Amygdala (tissue), 56 donors: Measurements from ENCODE around the gene USP54.
A peak's percentile ranks its signal among the peaks of the same experiment; 100 is the strongest.

ENCODE experiments used
- DNase-seq, 56 donors: peaks; one replicate each; lab custom pipeline; 2025; lab: John Stamatoyannopoulos, UW

USP54 gene

GRCh38 chr10:73480158-73480557 lies 111.0 kb downstream of the USP54 start:
- DNase-seq, result no peak

GRCh38 chr10:73478636-73479035 lies 112.5 kb downstream of the USP54 start:
- no peak for DNase-seq

- DNase-seq, result no peak
Measured at GRCh38 chr10:73471226-73471625, 119.9 kb downstream of the USP54 start.

- DNase-seq, result no peak
Measured at GRCh38 chr10:73469579-73469978, 121.6 kb downstream of the USP54 start.

- DNase-seq, result peak in 1 of 56 donors; percentile 6
Measured at GRCh38 chr10:73467206-73467605, 123.9 kb downstream of the USP54 start.

GRCh38 chr10:73465978-73466726 lies 125.0 kb downstream of the USP54 start:
- no peak for DNase-seq

- DNase-seq, result no peak
Measured at GRCh38 chr10:73460897-73461296, 130.2 kb downstream of the USP54 start.

- no peak for DNase-seq
Measured at GRCh38 chr10:73459683-73460314, 131.3 kb downstream of the USP54 start.

GRCh38 chr10:73456187-73456890 lies 134.8 kb downstream of the USP54 start:
- DNase-seq, result no peak

GRCh38 chr10:73449113-73449512 lies 142.0 kb downstream of the USP54 start:
- no peak for DNase-seq

GRCh38 chr10:73448384-73448783 lies 142.8 kb downstream of the USP54 start:
- no peak for DNase-seq
